Astrocyte (in vitro differentiated cells and primary cell): Measurements from ENCODE around the gene SYNGR2. TPM values are rescaled to one million over a fixed set of nuclear protein-coding genes. Genes with fewer than 3 reads are reported as not detected.

ENCODE experiments used
- DNase-seq: peaks from one replicate; pipeline ENCODE4 v3.0.0-alpha.2; 2010; ENCODE audit warnings: low read depth
- FAIRE-seq: peaks from 2 replicates; lab custom pipeline; 2011; peaks lifted over from hg19 to GRCh38; lab: Jason Lieb, UNC
- H2AFZ ChIP-seq: 2 replicates; pipeline ENCODE4 v1.6.0; 2012; ENCODE audit warnings: low read depth, low read length, inconsistent platforms
- H3K27ac ChIP-seq: 2 replicates; pipeline ENCODE4 v1.5.1; 2011; ENCODE audit warnings: low read depth, low read length, inconsistent platforms
- H3K27me3 ChIP-seq: 2 replicates; pipeline ENCODE4 v1.6.0; 2011; ENCODE audit warnings: low read length, inconsistent platforms; ENCODE audit not compliant: insufficient read depth
- H3K36me3 ChIP-seq: 2 replicates; pipeline ENCODE4 v1.5.1; 2011; ENCODE audit warnings: low read length, inconsistent platforms; ENCODE audit not compliant: insufficient read depth
- H3K4me1 ChIP-seq: 2 replicates; pipeline ENCODE4 v1.5.1; 2011; ENCODE audit warnings: low read length, inconsistent platforms; ENCODE audit not compliant: insufficient read depth
- H3K4me2 ChIP-seq: 2 replicates; pipeline ENCODE4 v1.6.0; 2012; ENCODE audit warnings: low read length, inconsistent platforms
- H3K4me3 ChIP-seq: 2 replicates; pipeline ENCODE4 v1.5.1; 2011; ENCODE audit warnings: low read depth, mild to moderate bottlenecking, low read length, inconsistent platforms; ENCODE audit not compliant: insufficient read depth
- H3K79me2 ChIP-seq: 2 replicates; pipeline ENCODE4 v1.6.0; 2012; ENCODE audit warnings: mild to moderate bottlenecking, low read length, inconsistent platforms; ENCODE audit not compliant: insufficient read depth
- H3K9ac ChIP-seq: 2 replicates; pipeline ENCODE4 v1.6.0; 2012; ENCODE audit warnings: mild to moderate bottlenecking, low read length, inconsistent platforms
- H3K9me3 ChIP-seq: 2 replicates; pipeline ENCODE4 v1.5.1; 2012; ENCODE audit warnings: low read depth, mild to moderate bottlenecking, low read length, inconsistent platforms; ENCODE audit not compliant: insufficient read depth
- H4K20me1 ChIP-seq: 2 replicates; pipeline ENCODE4 v1.6.0; 2012; ENCODE audit warnings: low read length, inconsistent platforms; ENCODE audit not compliant: insufficient read depth
- H3K27ac Mint-ChIP-seq: one replicate; pipeline ENCODE4 v1.8.0; 2021; ENCODE audit warnings: mild to moderate bottlenecking, mixed read lengths; ENCODE audit not compliant: unreplicated experiment
- H3K27me3 Mint-ChIP-seq: one replicate; pipeline ENCODE4 v1.8.0; 2021; ENCODE audit warnings: low read depth, mixed read lengths; ENCODE audit not compliant: unreplicated experiment
- H3K36me3 Mint-ChIP-seq: one replicate; pipeline ENCODE4 v1.8.0; 2021; ENCODE audit warnings: low read depth, mixed read lengths; ENCODE audit not compliant: unreplicated experiment
- H3K4me1 Mint-ChIP-seq: one replicate; pipeline ENCODE4 v1.8.0; 2021; ENCODE audit warnings: low read depth, mixed read lengths; ENCODE audit not compliant: unreplicated experiment
- H3K4me3 Mint-ChIP-seq: one replicate; pipeline ENCODE4 v1.8.0; 2021; ENCODE audit warnings: mild to moderate bottlenecking, moderate library complexity, mixed read lengths; ENCODE audit not compliant: unreplicated experiment
- H3K9me3 Mint-ChIP-seq: one replicate; pipeline ENCODE4 v1.8.0; 2021; ENCODE audit warnings: mild to moderate bottlenecking, mixed read lengths; ENCODE audit not compliant: unreplicated experiment
- EZH2 ChIP-seq: IDR thresholded peaks from 2 replicates; pipeline ENCODE4 v1.6.1; 2012; ENCODE audit warnings: mild to moderate bottlenecking, low read length, inconsistent platforms; ENCODE audit not compliant: insufficient read depth
- total RNA-seq: library from RNA; stranded (reverse); gene quantifications from 2 replicates; pipeline ENCODE4 v1.2.1, GENCODE V29; 2021
- TF ChIP-seq, protein P1 (sequence below): IDR thresholded peaks from 2 replicates; pipeline ENCODE4 v1.5.1; 2011; ENCODE audit warnings: low read depth, mild to moderate bottlenecking, inconsistent platforms, low read length, moderate library complexity; ENCODE audit not compliant: insufficient read depth

SYNGR2 gene
- total RNA-seq, 1 donor from 2014 or later, result 82.2 TPM

DNA sequence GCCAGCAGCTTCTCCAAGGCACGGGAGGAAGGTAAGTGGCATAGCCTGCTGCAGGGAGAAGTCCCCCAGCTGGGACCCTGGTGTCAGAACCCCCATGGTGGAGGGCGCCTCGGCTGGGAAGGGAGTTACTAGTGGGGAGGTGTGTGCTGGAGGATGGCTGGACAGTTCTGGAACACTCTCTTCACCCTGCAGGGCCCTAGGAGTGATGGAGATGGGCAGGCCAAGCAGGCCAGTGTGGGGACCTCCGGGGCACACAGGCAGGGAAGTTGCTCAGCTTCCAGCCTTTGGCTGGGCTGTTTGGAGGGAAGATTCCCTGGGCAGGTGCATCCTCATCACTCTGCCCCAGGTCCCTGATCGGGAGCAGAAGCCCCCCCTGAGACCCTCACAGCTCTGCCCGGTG lies 21.5 kb upstream of the SYNGR2 start:
- H3K4me3 Mint-ChIP-seq, result no peak overlapping the region
- Histone ChIP-seq H3K4me1 (peaks cover 5% of the 10 kb centered on the region), H3K4me3 (no peak overlapping the region), H3K36me3 (no peaks in the 10 kb centered on the region), H3K9ac (no peak overlapping the region), H3K79me2 (no peaks in the 10 kb centered on the region), H3K27ac (no peak overlapping the region), H3K27me3 (no peaks in the 10 kb centered on the region), H3K9me3 (no peaks in the 10 kb centered on the region), H4K20me1 (no peaks in the 10 kb centered on the region), H3K4me2 (no peak overlapping the region), H2AFZ (no peak overlapping the region)
- TF ChIP-seq EZH2, result no peak
- TF ChIP-seq, protein P1, sequence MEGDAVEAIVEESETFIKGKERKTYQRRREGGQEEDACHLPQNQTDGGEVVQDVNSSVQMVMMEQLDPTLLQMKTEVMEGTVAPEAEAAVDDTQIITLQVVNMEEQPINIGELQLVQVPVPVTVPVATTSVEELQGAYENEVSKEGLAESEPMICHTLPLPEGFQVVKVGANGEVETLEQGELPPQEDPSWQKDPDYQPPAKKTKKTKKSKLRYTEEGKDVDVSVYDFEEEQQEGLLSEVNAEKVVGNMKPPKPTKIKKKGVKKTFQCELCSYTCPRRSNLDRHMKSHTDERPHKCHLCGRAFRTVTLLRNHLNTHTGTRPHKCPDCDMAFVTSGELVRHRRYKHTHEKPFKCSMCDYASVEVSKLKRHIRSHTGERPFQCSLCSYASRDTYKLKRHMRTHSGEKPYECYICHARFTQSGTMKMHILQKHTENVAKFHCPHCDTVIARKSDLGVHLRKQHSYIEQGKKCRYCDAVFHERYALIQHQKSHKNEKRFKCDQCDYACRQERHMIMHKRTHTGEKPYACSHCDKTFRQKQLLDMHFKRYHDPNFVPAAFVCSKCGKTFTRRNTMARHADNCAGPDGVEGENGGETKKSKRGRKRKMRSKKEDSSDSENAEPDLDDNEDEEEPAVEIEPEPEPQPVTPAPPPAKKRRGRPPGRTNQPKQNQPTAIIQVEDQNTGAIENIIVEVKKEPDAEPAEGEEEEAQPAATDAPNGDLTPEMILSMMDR, result no peak
- H3K27ac Mint-ChIP-seq, result no peak overlapping the region
- no peak for FAIRE-seq
- H3K4me1 Mint-ChIP-seq, result peaks cover 19% of the 10 kb centered on the region
- H3K9me3 Mint-ChIP-seq, result no peaks in the 10 kb centered on the region
- H3K36me3 Mint-ChIP-seq, result no peaks in the 10 kb centered on the region
- DNase-seq, result no peak
- peaks cover 3% of the 10 kb centered on the region for H3K27me3 Mint-ChIP-seq

DNA sequence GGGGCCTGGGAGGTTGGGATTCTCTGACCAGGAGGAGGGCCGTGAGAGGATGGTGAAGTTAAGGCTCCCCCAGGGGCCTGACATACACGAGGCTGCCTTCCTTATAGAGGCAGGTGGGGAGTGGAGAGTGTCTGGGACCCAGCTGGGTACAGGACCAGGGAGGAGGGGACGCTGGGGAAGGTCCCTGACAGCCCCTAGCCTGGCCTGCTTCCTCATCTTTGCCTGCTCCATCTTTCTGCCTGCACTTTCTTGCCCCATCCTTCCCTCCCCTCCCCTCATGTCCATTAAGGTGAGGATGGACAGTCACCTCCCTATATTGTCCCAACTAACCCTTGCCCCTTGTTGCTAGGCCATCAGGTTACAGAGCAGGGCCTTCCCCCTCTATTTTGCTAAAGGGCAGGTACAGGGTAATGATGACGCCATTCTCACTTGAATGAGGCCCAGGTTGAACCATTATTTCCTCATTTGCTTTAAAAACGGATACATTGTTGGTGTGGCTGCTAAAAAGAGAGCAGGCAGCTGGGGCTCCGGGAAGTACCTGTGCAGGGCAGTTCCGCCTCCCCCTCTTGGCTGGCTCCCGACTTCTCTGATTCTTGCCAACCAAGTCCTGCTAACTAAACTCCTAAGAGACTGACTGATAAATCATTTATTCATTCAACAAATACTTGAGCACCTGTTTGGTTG lies 20.9 kb upstream of the SYNGR2 start:
- H3K27me3 ChIP-seq, result no peaks in the 10 kb centered on the region
- H3K9ac ChIP-seq, result no peak overlapping the region
- H3K27ac Mint-ChIP-seq, result no peak overlapping the region
- H3K27ac ChIP-seq, result no peak overlapping the region
- no peak for TF ChIP-seq EZH2
- TF ChIP-seq, protein P1, result no peak
- FAIRE-seq (no peak), DNase-seq (no peak)
- H3K9me3 ChIP-seq, result no peaks in the 10 kb centered on the region
- no peak overlapping the region for H3K4me2 ChIP-seq
- H3K4me3 Mint-ChIP-seq, result no peak overlapping the region
- H3K36me3 Mint-ChIP-seq, result no peaks in the 10 kb centered on the region
- no peaks in the 10 kb centered on the region for H3K4me1 ChIP-seq
- no peaks in the 10 kb centered on the region for H3K79me2 ChIP-seq
- H4K20me1 ChIP-seq, result no peaks in the 10 kb centered on the region
- peaks cover 17% of the 10 kb centered on the region for H3K4me1 Mint-ChIP-seq
- H2AFZ ChIP-seq, result no peak overlapping the region
- H3K4me3 ChIP-seq, result no peak overlapping the region
- H3K9me3 Mint-ChIP-seq, result no peaks in the 10 kb centered on the region
- peaks cover 3% of the 10 kb centered on the region for H3K27me3 Mint-ChIP-seq
- H3K36me3 ChIP-seq, result no peaks in the 10 kb centered on the region

DNA sequence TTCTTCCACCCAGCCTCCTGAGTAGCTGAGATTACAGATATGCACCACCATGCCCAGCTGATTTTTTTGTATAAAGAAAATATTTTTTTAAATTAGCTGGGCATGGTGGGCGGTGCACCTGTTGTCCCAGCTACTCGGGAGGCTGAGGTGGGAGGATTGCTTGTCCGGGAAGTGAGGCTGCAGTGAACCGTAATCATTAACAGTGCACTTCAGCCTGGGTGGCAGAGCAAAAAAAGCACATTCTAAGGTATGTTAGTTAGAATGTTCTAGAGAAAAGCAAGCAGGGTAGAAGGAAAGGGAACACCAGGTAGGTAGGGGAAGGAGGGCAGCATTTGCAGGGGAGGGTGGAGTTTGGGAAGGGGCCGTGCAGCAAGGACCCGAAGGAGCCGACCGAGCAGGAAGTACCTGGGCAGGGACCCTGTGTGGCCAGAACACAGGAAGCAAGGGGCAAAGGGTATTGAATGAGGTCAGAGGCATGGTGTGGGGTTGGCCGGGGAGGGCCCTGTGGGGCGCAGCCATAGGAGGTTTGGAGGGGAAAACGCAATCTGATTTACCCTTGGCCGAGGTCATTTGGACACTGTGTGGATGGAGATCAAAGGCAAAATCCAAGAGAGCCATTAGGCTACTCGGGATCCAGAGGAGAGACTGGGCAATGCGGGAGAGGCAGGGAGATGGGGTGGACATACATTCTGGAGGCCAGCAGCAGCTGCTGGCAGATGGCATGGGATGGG lies 19.9 kb upstream of the SYNGR2 start:
- Histone ChIP-seq H3K9ac (no peak overlapping the region), H3K27me3 (no peaks in the 10 kb centered on the region), H2AFZ (no peak overlapping the region), H3K27ac (no peak overlapping the region), H3K4me3 (no peak overlapping the region), H3K36me3 (no peaks in the 10 kb centered on the region), H3K79me2 (no peaks in the 10 kb centered on the region), H3K9me3 (no peaks in the 10 kb centered on the region), H4K20me1 (no peaks in the 10 kb centered on the region), H3K4me1 (no peaks in the 10 kb centered on the region), H3K4me2 (no peak overlapping the region)
- H3K36me3 Mint-ChIP-seq, result no peaks in the 10 kb centered on the region
- TF ChIP-seq EZH2, result no peak
- TF ChIP-seq, protein P1, result no peak
- peaks cover 17% of the 10 kb centered on the region for H3K4me1 Mint-ChIP-seq
- H3K4me3 Mint-ChIP-seq, result no peak overlapping the region
- FAIRE-seq, result no peak
- H3K27ac Mint-ChIP-seq, result no peak overlapping the region
- no peaks in the 10 kb centered on the region for H3K9me3 Mint-ChIP-seq
- H3K27me3 Mint-ChIP-seq, result peaks cover 3% of the 10 kb centered on the region
- no peak for DNase-seq
